Muscle of leg (tissue), 10 donors: ENCODE data around the gene MATN3. TPM values are rescaled to one million over a fixed set of nuclear protein-coding genes. Genes with fewer than 3 reads are reported as not detected.

Source experiments
- DNase-seq: peaks from one replicate; pipeline ENCODE4 v3.0.0; 2013
- H3K27ac ChIP-seq: one replicate; pipeline ENCODE4 v1.5.1; 2013; ENCODE audit warnings: mild to moderate bottlenecking, low read length, control low read depth
- H3K27me3 ChIP-seq: one replicate; pipeline ENCODE4 v1.6.1; 2013; ENCODE audit warnings: low read length; ENCODE audit not compliant: control insufficient read depth, insufficient read depth
- H3K36me3 ChIP-seq: one replicate; pipeline ENCODE4 v1.6.1; 2013; ENCODE audit warnings: low read length; ENCODE audit not compliant: control insufficient read depth, insufficient read depth
- H3K4me1 ChIP-seq: one replicate; pipeline ENCODE4 v1.6.1; 2013; ENCODE audit warnings: low read length; ENCODE audit not compliant: control insufficient read depth, insufficient read depth
- H3K4me3 ChIP-seq: one replicate; pipeline ENCODE4 v1.5.1; 2013; ENCODE audit warnings: low read length, control low read depth
- H3K9me3 ChIP-seq: replicated peaks from 2 replicates; pipeline ENCODE4 v1.6.1; 2013; ENCODE audit warnings: low read depth, low read length; ENCODE audit not compliant: control insufficient read depth
- polyA plus RNA-seq, 8 donors: library from polyadenylated mRNA; unstranded; fragments of 120-200 nt; gene quantifications; one replicate each; pipeline versions ENCODE4 v1.2.1 to v1.2.3, GENCODE V29; 2013; ENCODE audit warnings: inconsistent platforms in 1 of 8, low replicate concordance in 1 of 8; ENCODE audit not compliant: insufficient read length in 8 of 8, insufficient read depth in 1 of 8
- total RNA-seq: library from RNA; stranded (reverse); fragments of 120-200 nt; gene quantifications from one replicate; pipeline ENCODE4 v1.2.4, GENCODE V29; 2013

Gene MATN3
- total and polyA plus RNA-seq, 9 donors, result 0.31 to 2.3 (median 1.0) TPM

DNA sequence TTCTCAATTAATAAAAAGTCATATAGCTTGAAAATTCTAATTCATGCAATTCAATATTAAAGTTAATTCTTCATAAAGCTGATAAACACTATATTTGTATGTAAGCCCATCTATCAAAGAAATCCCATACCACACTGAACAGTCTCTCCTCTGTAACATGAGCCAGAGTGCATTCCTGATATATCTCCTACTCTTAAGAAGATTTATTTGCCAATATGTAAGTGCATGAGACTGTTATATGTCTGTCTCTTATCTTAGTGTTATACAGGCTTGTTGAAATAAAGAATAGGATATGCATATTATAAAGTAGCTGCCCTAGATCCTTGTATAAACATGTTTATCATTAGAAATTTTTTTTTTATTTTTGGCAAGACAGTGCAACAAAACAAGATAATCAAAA, 70.3 kb downstream of the MATN3 start:
- Histone ChIP-seq H3K36me3 (peaks cover 8% of the 10 kb centered on the region), H3K4me3 (no peak overlapping the region), H3K27me3 (no peaks in the 10 kb centered on the region), H3K4me1 (no peaks in the 10 kb centered on the region), H3K27ac (no peak overlapping the region), H3K9me3 (no peaks in the 10 kb centered on the region)
- DNase-seq, result no peak

Other genes with a start within 250 kb of the MATN3 start
- gene TTC32, start 110.7 kb downstream of the MATN3 start, total RNA-seq, result 13.3 TPM
- gene TTC32, start 110.7 kb downstream of the MATN3 start, polyA plus RNA-seq, result 10 to 100 TPM; 13.7 to 21.3 (median 16.9) TPM
- 8.2 TPM for gene WDR35, start 22.6 kb downstream of the MATN3 start, total RNA-seq
- 10 to 100 TPM in 1 of 8 donors, 1 to 10 TPM in 7; 5.5 to 11.3 (median 7.5) TPM for gene WDR35, start 22.6 kb downstream of the MATN3 start, polyA plus RNA-seq
- gene LAPTM4A, start 39.0 kb upstream of the MATN3 start, total RNA-seq, result 171 TPM
- gene LAPTM4A, start 39.0 kb upstream of the MATN3 start, polyA plus RNA-seq, result 100 to 1,000 TPM; 306 to 427 (median 350) TPM
- gene SDC1, start 212.5 kb upstream of the MATN3 start, total RNA-seq, result 8.4 TPM
- gene SDC1, start 212.5 kb upstream of the MATN3 start, polyA plus RNA-seq, result 10 to 100 TPM in 7 of 8 donors, 1 to 10 TPM in 1; 6.3 to 37.9 (median 15.1) TPM